KMS-11 (cell line): ENCODE data around the gene BEST3.
A peak's percentile ranks its signal among the peaks of the same experiment; 100 is the strongest.

Experiments
- H2AFZ ChIP-seq: fragments of 200-600 bp; sonication (generic); 2 replicates; pipeline ENCODE4 v1.6.1; 2016; ENCODE audit warnings: antibody characterized with exemption, mixed run types, low read depth
- H3K27ac ChIP-seq: fragments of 200-600 bp; sonication (generic); 2 replicates; pipeline ENCODE4 v1.6.1; 2016; ENCODE audit warnings: mild to moderate bottlenecking, mixed run types
- H3K27me3 ChIP-seq: fragments of 200-600 bp; sonication (generic); 2 replicates; pipeline ENCODE4 v1.6.1; 2017; ENCODE audit warnings: mild to moderate bottlenecking, low read depth, mixed run types, moderate library complexity; ENCODE audit not compliant: insufficient read depth
- H3K36me3 ChIP-seq: fragments of 200-600 bp; sonication (generic); 2 replicates; pipeline ENCODE4 v1.6.1; 2017; ENCODE audit warnings: mild to moderate bottlenecking, mixed run types; ENCODE audit not compliant: insufficient read depth
- H3K4me1 ChIP-seq: fragments of 200-600 bp; sonication (generic); 2 replicates; pipeline ENCODE4 v1.6.1; 2016; ENCODE audit warnings: mild to moderate bottlenecking, low read depth, mixed run types; ENCODE audit not compliant: poor library complexity, severe bottlenecking
- H3K4me2 ChIP-seq: fragments of 200-600 bp; sonication (generic); 2 replicates; pipeline ENCODE4 v1.7.0; 2016; ENCODE audit warnings: mild to moderate bottlenecking, mixed run types
- H3K4me3 ChIP-seq: fragments of 200-600 bp; sonication (generic); IDR thresholded peaks from 2 replicates; pipeline ENCODE4 v1.6.1; 2017; ENCODE audit warnings: low read depth, low read length, mixed read lengths; ENCODE audit not compliant: insufficient read depth
- H3K79me2 ChIP-seq: fragments of 200-600 bp; sonication (generic); 2 replicates; pipeline ENCODE4 v1.6.1; 2016; ENCODE audit warnings: low read depth, mixed run types; ENCODE audit not compliant: insufficient read depth
- H3K9ac ChIP-seq: fragments of 200-600 bp; sonication (generic); 2 replicates; pipeline ENCODE4 v1.6.1; 2016; ENCODE audit warnings: mild to moderate bottlenecking, mixed run types
- H4K20me1 ChIP-seq: fragments of 200-600 bp; sonication (generic); 2 replicates; pipeline ENCODE4 v1.6.1; 2016; ENCODE audit warnings: mild to moderate bottlenecking, mixed run types; ENCODE audit not compliant: insufficient read depth
- CTCF ChIP-seq: fragments of 200-600 bp; sonication (generic); conservative IDR thresholded peaks from 2 replicates; pipeline ENCODE4 v1.6.1; 2017; ENCODE audit warnings: low read depth, mild to moderate bottlenecking, antibody characterized with exemption, low read length, moderate library complexity, mixed read lengths

The BEST3 gene

GRCh38 chr12:69644511-69644910 is 54.6 kb downstream of the BEST3 start:
- Histone ChIP-seq H3K36me3 (no peaks in the 10 kb centered on the region), H2AFZ (no peak overlapping the region), H3K9ac (no peak overlapping the region), H3K27me3 (no peaks in the 10 kb centered on the region), H3K27ac (no peak overlapping the region), H3K4me1 (no peaks in the 10 kb centered on the region), H3K4me3 (no peak overlapping the region), H3K79me2 (no peaks in the 10 kb centered on the region), H4K20me1 (no peaks in the 10 kb centered on the region), H3K4me2 (no peak overlapping the region)
- TF ChIP-seq CTCF, result no peak

GRCh38 chr12:69642531-69642930 is 56.6 kb downstream of the BEST3 start:
- TF ChIP-seq CTCF, result no peak
- H3K79me2 ChIP-seq, result no peaks in the 10 kb centered on the region
- H3K4me1 ChIP-seq, result no peaks in the 10 kb centered on the region
- H3K27ac ChIP-seq, result no peak overlapping the region
- no peak overlapping the region for H3K9ac ChIP-seq
- no peaks in the 10 kb centered on the region for H3K27me3 ChIP-seq
- H4K20me1 ChIP-seq, result no peaks in the 10 kb centered on the region
- H2AFZ ChIP-seq, result no peak overlapping the region
- no peak overlapping the region for H3K4me2 ChIP-seq
- no peaks in the 10 kb centered on the region for H3K36me3 ChIP-seq
- H3K4me3 ChIP-seq, result no peak overlapping the region

- Histone ChIP-seq H3K27me3 (no peaks in the 10 kb centered on the region), H2AFZ (no peak overlapping the region), H3K4me3 (no peak overlapping the region), H3K4me2 (no peak overlapping the region), H4K20me1 (no peaks in the 10 kb centered on the region), H3K79me2 (no peaks in the 10 kb centered on the region), H3K9ac (no peak overlapping the region), H3K36me3 (no peaks in the 10 kb centered on the region), H3K4me1 (no peaks in the 10 kb centered on the region), H3K27ac (no peak overlapping the region)
- TF ChIP-seq CTCF, result no peak
Measured at GRCh38 chr12:69641546-69641945, 57.6 kb downstream of the BEST3 start.

- peak; percentile 97 for TF ChIP-seq CTCF
- Histone ChIP-seq H4K20me1 (no peaks in the 10 kb centered on the region), H3K4me3 (no peak overlapping the region), H3K79me2 (no peaks in the 10 kb centered on the region), H3K27me3 (no peaks in the 10 kb centered on the region), H3K36me3 (no peaks in the 10 kb centered on the region), H3K27ac (no peak overlapping the region), H3K4me1 (no peaks in the 10 kb centered on the region), H2AFZ (no peak overlapping the region), H3K4me2 (no peak overlapping the region), H3K9ac (no peak overlapping the region)
Measured at GRCh38 chr12:69639400-69640016, 59.6 kb downstream of the BEST3 start.
